GM12878 (cell line): ENCODE results near the gene ACTMAP. TPM values are rescaled to one million over a fixed set of nuclear protein-coding genes. Genes with fewer than 3 reads are reported as not detected.
A peak's percentile ranks its signal among the peaks of the same experiment; 100 is the strongest.

Experiments
- ATAC-seq: fragments of 200-7000 bp; cut with Tn5 transposase; 3 replicates; pipeline ENCODE4 v1.9.1; 2020; ENCODE audit warnings: mild to moderate bottlenecking, moderate library complexity
- BruUV-seq: library from RNA; stranded (reverse); fragments of 400-500 nt; replicated peaks from 2 replicates; lab custom pipeline; 2021; lab: Mats Ljungman, UMichigan
- CTCF ChIA-PET: fragments of 300-600 bp; sonication (Branson Sonifier 250); formaldehyde crosslinking; extraction: SDS; loops from one replicate; lab custom pipeline; 2021; ENCODE audit warnings: inconsistent platforms; lab: Yijun Ruan, JAX
- POLR2A ChIA-PET: fragments of 350-600 bp; formaldehyde crosslinking; extraction: SDS; loops from one replicate; lab custom pipeline; 2021; ENCODE audit warnings: inconsistent platforms; lab: Charles Lee
- RAD21 ChIA-PET: fragments of 300-600 bp; sonication (Branson Sonifier 250); formaldehyde crosslinking; loops from one replicate; lab custom pipeline; 2023; ENCODE audit warnings: antibody characterized with exemption; ENCODE audit not compliant: unreplicated experiment; lab: Charles Lee
- SMC1A ChIA-PET: fragments of 300-600 bp; sonication (Branson Sonifier 250); formaldehyde crosslinking; loops from one replicate; lab custom pipeline; 2023; ENCODE audit not compliant: unreplicated experiment, uncharacterized antibody; lab: Charles Lee
- DNase-seq: peaks from one replicate; pipeline ENCODE4 v3.0.0-alpha.2; 2011; ENCODE audit warnings: low read depth, low spot score
- FAIRE-seq: peaks from 3 replicates; lab custom pipeline; 2011; peaks lifted over from hg19 to GRCh38; lab: Jason Lieb, UNC
- H2AFZ ChIP-seq: 2 replicates; pipeline ENCODE4 v1.6.0; 2011; ENCODE audit warnings: low read depth, low read length, control low read depth; ENCODE audit not compliant: control insufficient read depth
- H3K27ac ChIP-seq: 2 replicates; pipeline ENCODE4 v1.5.1; 2011; ENCODE audit warnings: control low read depth; ENCODE audit not compliant: control insufficient read depth, insufficient read depth
- H3K27me3 ChIP-seq, 2 experiments: replicated peaks in 1 of 2; 2 replicates each; pipeline versions ENCODE4 v1.6.0 to v1.6.1; 2011; ENCODE audit warnings: low read length in 1 of 2; ENCODE audit not compliant: control insufficient read depth in 2 of 2, insufficient read depth in 2 of 2
- H3K36me3 ChIP-seq, 2 experiments: 2 replicates each; pipeline ENCODE4 v1.5.1; 2011; ENCODE audit warnings: low read length in 1 of 2; ENCODE audit not compliant: control insufficient read depth in 2 of 2, insufficient read depth in 2 of 2
- H3K4me1 ChIP-seq: 2 replicates; pipeline ENCODE4 v1.6.1; 2011; ENCODE audit warnings: mild to moderate bottlenecking, low read length, moderate library complexity, mixed read lengths; ENCODE audit not compliant: control insufficient read depth, insufficient read depth
- H3K4me2 ChIP-seq: 2 replicates; pipeline ENCODE4 v1.6.0; 2011; ENCODE audit warnings: control low read depth; ENCODE audit not compliant: control insufficient read depth, insufficient read depth
- H3K4me3 ChIP-seq: fragments of 200-600 bp; sonication (generic); 2 replicates; pipeline ENCODE4 v1.5.1; 2016
- H3K79me2 ChIP-seq: 2 replicates; pipeline ENCODE4 v1.6.0; 2011; ENCODE audit warnings: low read length; ENCODE audit not compliant: control insufficient read depth, insufficient read depth
- H3K9ac ChIP-seq: 2 replicates; pipeline ENCODE4 v1.8.0; 2011; ENCODE audit warnings: low read length, control low read depth, mixed read lengths; ENCODE audit not compliant: control insufficient read depth, insufficient read depth
- H3K9me3 ChIP-seq: replicated peaks from 3 replicates; pipeline ENCODE4 v1.5.1; 2011; ENCODE audit warnings: mild to moderate bottlenecking, low read length; ENCODE audit not compliant: control insufficient read depth, insufficient read depth
- H4K20me1 ChIP-seq: 2 replicates; pipeline ENCODE4 v1.6.0; 2011; ENCODE audit not compliant: control insufficient read depth, insufficient read depth
- ATF7 ChIP-seq: fragments of 450-650 bp; IDR thresholded peaks from 2 replicates; pipeline ENCODE4 v1.6.1; 2016; ENCODE audit warnings: low read depth, mild to moderate bottlenecking
- CBX3 ChIP-seq: fragments of 200-600 bp; sonication (generic); IDR thresholded peaks from 2 replicates; pipeline ENCODE4 v1.6.1; 2016; ENCODE audit warnings: low read depth, borderline replicate concordance
- CREB1 ChIP-seq: IDR thresholded peaks from 2 replicates; pipeline ENCODE4 v1.6.1; 2012; ENCODE audit warnings: low read depth, mild to moderate bottlenecking, inconsistent platforms
- EZH2 ChIP-seq: IDR thresholded peaks from 2 replicates; pipeline ENCODE4 v1.6.1; 2012; ENCODE audit warnings: low read depth, mild to moderate bottlenecking, control low read depth, inconsistent platforms, low read length, borderline replicate concordance; ENCODE audit not compliant: control insufficient read depth
- GABPA ChIP-seq: IDR thresholded peaks from 2 replicates; pipeline ENCODE4 v1.6.1; 2014; ENCODE audit warnings: antibody characterized with exemption, low read depth, mild to moderate bottlenecking, inconsistent platforms
- HDGF ChIP-seq: fragments of 450-650 bp; IDR thresholded peaks from 2 replicates; pipeline ENCODE4 v1.6.1; 2016; ENCODE audit warnings: antibody characterized with exemption
- IKZF2 ChIP-seq, 2 experiments: fragments of 450-650 bp; IDR thresholded peaks; 2 replicates each; pipeline ENCODE4 v1.6.1; 2017; ENCODE audit warnings: mild to moderate bottlenecking in 2 of 2, moderate library complexity in 2 of 2
- KAT2A ChIP-seq: conservative IDR thresholded peaks from 2 replicates; pipeline ENCODE4 v1.6.1; 2011; ENCODE audit warnings: low read depth, low read length; ENCODE audit not compliant: control insufficient read depth
- MEF2B ChIP-seq: fragments of 450-650 bp; IDR thresholded peaks from 2 replicates; pipeline ENCODE4 v1.6.1; 2018; ENCODE audit warnings: mild to moderate bottlenecking, moderate library complexity; ENCODE audit not compliant: partially characterized antibody, poor library complexity, severe bottlenecking
- MTA2 ChIP-seq: fragments of 450-650 bp; IDR thresholded peaks from 2 replicates; pipeline ENCODE4 v1.6.1; 2016; ENCODE audit warnings: low read depth, mild to moderate bottlenecking, moderate library complexity
- NBN ChIP-seq: fragments of 450-650 bp; IDR thresholded peaks from 2 replicates; pipeline ENCODE4 v1.6.1; 2016
- NFYA ChIP-seq: IDR thresholded peaks from 2 replicates; pipeline ENCODE4 v1.6.1; 2011; ENCODE audit warnings: low read depth, mild to moderate bottlenecking, low read length, improper control_type of control experiment, borderline replicate concordance
- PBX3 ChIP-seq: IDR thresholded peaks from 2 replicates; pipeline ENCODE4 v1.6.1; 2011; ENCODE audit warnings: mild to moderate bottlenecking, low read depth, low read length, moderate library complexity; ENCODE audit not compliant: insufficient replicate concordance
- RBBP5 ChIP-seq: fragments of 200-600 bp; sonication (generic); conservative IDR thresholded peaks from 2 replicates; pipeline ENCODE4 v1.6.1; 2016
- ZNF384 ChIP-seq: IDR thresholded peaks from 2 replicates; pipeline ENCODE4 v1.6.1; 2012; ENCODE audit warnings: low read depth, mild to moderate bottlenecking, low read length, improper control_type of control experiment, borderline replicate concordance
- ZNF592 ChIP-seq: fragments of 450-650 bp; IDR thresholded peaks from 2 replicates; pipeline ENCODE4 v1.6.1; 2017; ENCODE audit warnings: mild to moderate bottlenecking, moderate library complexity
- WGBS: methylation state at CpG from one replicate; pipeline ENCODE4 v1.1.6; 2016; ENCODE audit warnings: low lambda C conversion rate; ENCODE audit not compliant: insufficient replicate concordance, insufficient coverage; ENCODE audit errors: missing lambda C conversion rate; 5-methylcytosine and 5-hydroxymethylcytosine counted together
- in situ Hi-C: fragments of 300-500 bp; cut with MboI; formaldehyde crosslinking; loops from 9 replicates; pipeline ENCODE4 v1.14.3; 2018; ENCODE audit warnings: mixed read lengths
- intact Hi-C: fragments of 100-400 bp; cut with micrococcal nuclease; formaldehyde crosslinking; loops from one replicate; pipeline ENCODE4 v1.14.2; 2022; ENCODE audit not compliant: unreplicated experiment
- polyA plus RNA-seq, 11 experiments: library from polyadenylated mRNA; depleted of rRNA in 4 of 11; unstranded in 6 of 11; stranded (reverse) in 5 of 11; fragments of >200 nt; fragmentation: Nextera tagmentation in 4 of 11; fragmentation: Illumina TruSeq in 1 of 11; extraction: Ambion mirVana in 4 of 11; extraction: Trizol in 1 of 11; gene quantifications; 1 replicate in 1 of 11; 2 replicates in 10 of 11; pipeline versions ENCODE4 v1.2.1 to v1.2.3, GENCODE V29; 2011 to 2016; ENCODE audit warnings: inconsistent platforms in 2 of 11, missing spikeins in 2 of 11, low read depth in 1 of 11
- total RNA-seq, 4 experiments: library from RNA; depleted of rRNA in 3 of 4; stranded (reverse); fragments of >200 nt in 3 of 4; fragmentation: Illumina TruSeq in 1 of 4; extraction: Trizol in 1 of 4; gene quantifications; 2 replicates each; pipeline versions ENCODE4 v1.2.1 to v1.2.3, GENCODE V29; 2013 to 2021
- TF ChIP-seq, protein P1 (sequence below): fragments of 450-650 bp; IDR thresholded peaks from 2 replicates; pipeline ENCODE4 v1.6.1; 2016; ENCODE audit warnings: mild to moderate bottlenecking

Gene ACTMAP
- total and polyA plus RNA-seq, 10 of the 15 experiments (the other 5 are each of a cell fraction or from before 2014, with no cell fraction given), result 3.0 to 26.2 (median 11.1) TPM

GRCh38 chr19:40754611-40755247 lies 4.5 kb upstream of the ACTMAP start:
- ChIA-PET CTCF (interaction anchor here (1.0 to 9.0 kb wide), 10 partner anchors 16 to 93 kb away, joined by 3 to 72 read pairs (median 5); partner anchors contain the start of genes EGLN2 and RAB4B), SMC1A (interaction anchor here (0.8 to 13.2 kb wide), 11 partner anchors 10 to 352 kb away, joined by 3 to 256 read pairs (median 3); partner anchors contain the start of genes COQ8B, EGLN2, ITPKC and MIA), POLR2A (interaction anchor here (0.5 to 9.5 kb wide), 20 partner anchors 9 to 591 kb away, joined by 3 to 331 read pairs (median 5); partner anchors contain the start of genes COQ8B, EGLN2, MIA and NUMBL), RAD21 (interaction anchor here (0.6 to 16.3 kb wide), 18 partner anchors 9 to 1265 kb away, joined by 3 to 291 read pairs (median 4); partner anchors contain the start of genes EGLN2, MIA, NUMBL and RAB4B)
- DNase-seq (no peak), ATAC-seq (no peak), FAIRE-seq (no peak)
- Histone ChIP-seq H3K9me3 (no peaks in the 10 kb centered on the region), H3K4me3 (peak overlapping the region; percentile 79), H3K27ac (peak overlapping the region; percentile 71), H2AFZ (no peak overlapping the region), H3K27me3 (no peaks in the 10 kb centered on the region), H3K79me2 (peaks cover 76% of the 10 kb centered on the region), H3K4me1 (peaks cover 19% of the 10 kb centered on the region), H3K36me3 (peaks cover 10 to 28% of the 10 kb centered on the region in 2 experiments; a peak in 3 of 4 replicates), H3K4me2 (peak overlapping the region; percentile 95), H4K20me1 (peaks cover 14% of the 10 kb centered on the region), H3K9ac (peak overlapping the region; percentile 46)
- intact Hi-C loops, result loop anchor here (1.0 to 5.0 kb wide), 2 partner anchors 23 to 92 kb away; no protein-coding TSS in a partner anchor
- no TSS peak for BruUV-seq
- 0% methylated on average over 9 of the region's 9 CpGs for WGBS
- in situ Hi-C loops, result no loop called here
- TF ChIP-seq RBBP5 (no peak), CBX3 (no peak), NFYA (no peak), EZH2 (no peak), GABPA (no peak), PBX3 (peak; percentile 15), ZNF384 (peak; percentile 72), ATF7 (peak; percentile 22), IKZF2 (IDR thresholded peaks at IDR 0.05) (peak; percentile 74 to 85), HDGF (no peak), MEF2B (no peak), NBN (peak; percentile 81), CREB1 (0 out of 2 replicates have a peak, but pooled peaks have one; percentile 15), ZNF592 (no peak), KAT2A (no peak), MTA2 (peak; percentile 44; the same call in 1 of the 2 replicates)
- TF ChIP-seq, protein P1, sequence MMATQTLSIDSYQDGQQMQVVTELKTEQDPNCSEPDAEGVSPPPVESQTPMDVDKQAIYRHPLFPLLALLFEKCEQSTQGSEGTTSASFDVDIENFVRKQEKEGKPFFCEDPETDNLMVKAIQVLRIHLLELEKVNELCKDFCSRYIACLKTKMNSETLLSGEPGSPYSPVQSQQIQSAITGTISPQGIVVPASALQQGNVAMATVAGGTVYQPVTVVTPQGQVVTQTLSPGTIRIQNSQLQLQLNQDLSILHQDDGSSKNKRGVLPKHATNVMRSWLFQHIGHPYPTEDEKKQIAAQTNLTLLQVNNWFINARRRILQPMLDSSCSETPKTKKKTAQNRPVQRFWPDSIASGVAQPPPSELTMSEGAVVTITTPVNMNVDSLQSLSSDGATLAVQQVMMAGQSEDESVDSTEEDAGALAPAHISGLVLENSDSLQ, result peak; percentile 48; the same call in 1 of the 2 replicates
